ENCODE measurements around the gene USP24.
"Not testable (repeated sequence)": the region's sequence is repeated elsewhere in the genome, so short reads cannot be mapped to it uniquely, and the experiment has no call there.

Gene USP24

DNA sequence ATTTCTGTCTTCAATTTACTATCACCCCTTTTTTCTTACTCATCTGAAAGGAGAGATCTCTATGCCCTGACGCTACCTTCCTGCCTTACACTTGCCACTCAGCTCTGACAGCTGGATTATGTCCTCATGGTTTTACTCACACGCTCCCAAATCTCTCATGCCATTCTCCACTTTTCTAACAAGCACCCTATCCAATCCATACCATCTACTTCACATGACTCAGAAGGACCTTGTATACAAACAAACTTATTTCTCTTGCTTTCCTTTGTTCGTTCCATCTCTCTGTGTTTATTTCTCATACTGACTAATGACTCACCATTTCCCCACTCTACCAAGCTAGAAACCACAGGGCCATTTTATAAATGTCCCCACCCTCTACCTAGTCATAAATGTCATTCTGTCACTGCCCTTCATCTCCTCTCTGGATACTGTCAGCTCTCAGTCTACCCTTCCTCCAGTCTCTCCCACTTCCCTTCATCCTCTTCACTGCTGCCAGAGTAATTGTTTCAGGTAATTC, 87.3 kb downstream of the USP24 start:
- no peak for DNase-seq (ENCODE audit: low read depth in 2 of 2)

DNA sequence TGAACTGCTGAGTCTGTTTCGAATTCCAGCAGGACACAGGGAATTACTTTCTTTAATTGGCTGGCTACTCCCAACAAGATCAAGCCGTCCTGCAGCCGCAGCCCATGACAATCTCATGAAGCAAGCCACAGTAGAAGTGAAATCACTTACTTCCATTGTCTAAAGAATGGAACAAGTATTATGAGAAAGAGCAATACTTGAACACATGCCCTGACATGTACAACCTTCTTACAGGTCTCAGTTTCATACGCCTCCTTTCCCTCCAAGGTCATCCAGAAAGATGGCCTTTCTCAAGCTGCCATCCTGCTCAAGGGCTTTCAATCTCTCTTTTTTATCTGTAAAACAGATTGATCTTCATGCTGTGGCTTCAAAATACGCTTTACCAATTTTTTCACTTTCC, 90.7 kb downstream of the USP24 start:
- DNase-seq (ENCODE audit: low read depth in 2 of 2): no peak

DNA sequence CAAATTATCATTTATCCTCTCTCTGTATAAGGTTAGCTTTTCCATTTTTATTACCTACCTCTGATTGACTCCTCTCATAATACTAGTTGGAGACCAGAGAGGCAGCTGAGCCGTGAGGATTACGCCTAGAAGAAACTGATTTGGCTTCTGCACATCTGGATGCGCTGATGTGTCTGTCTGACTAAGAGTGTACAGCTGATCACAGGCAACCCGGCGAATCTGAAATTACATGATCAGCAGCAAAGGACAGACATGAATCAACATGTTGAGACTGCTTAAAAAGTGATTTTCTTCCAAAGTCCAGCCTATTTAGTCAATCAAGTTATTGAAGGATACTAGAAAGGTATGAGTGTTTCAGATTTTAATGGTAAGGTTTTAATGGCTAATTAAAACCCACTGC, 94.6 kb downstream of the USP24 start:
- no peak for DNase-seq (ENCODE audit: low read depth in 2 of 2)

DNA sequence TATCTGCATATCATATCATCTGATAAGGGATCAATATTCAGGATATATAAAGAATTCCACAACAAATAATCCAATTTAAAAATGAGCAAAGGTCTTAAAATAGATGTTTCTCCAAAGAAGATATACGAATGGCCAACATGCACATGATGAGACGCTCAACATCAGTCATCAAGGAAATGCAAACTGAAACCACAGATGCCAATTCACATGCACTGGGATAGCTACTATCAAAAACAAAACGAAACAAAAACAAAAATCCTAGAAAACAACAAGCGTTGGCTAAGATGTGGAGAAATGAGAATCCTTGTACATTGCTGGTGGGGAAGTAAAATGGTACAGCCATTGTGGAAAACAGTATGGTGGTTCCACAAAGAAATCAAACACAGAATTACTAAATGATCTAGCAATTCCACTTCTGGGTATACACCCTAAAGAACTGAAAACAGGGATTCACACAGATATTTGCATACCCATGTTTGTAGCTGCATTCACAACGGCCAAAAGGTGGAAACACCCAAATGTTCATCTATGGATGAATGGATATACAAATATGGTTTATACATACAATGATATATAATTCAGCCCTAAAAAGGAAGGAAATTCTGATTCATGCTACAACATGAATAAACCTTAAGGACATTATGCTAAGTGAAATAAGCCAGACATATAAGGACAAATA, 96.4 kb downstream of the USP24 start:
- no peak for DNase-seq (ENCODE audit: low read depth in 2 of 2)

DNA sequence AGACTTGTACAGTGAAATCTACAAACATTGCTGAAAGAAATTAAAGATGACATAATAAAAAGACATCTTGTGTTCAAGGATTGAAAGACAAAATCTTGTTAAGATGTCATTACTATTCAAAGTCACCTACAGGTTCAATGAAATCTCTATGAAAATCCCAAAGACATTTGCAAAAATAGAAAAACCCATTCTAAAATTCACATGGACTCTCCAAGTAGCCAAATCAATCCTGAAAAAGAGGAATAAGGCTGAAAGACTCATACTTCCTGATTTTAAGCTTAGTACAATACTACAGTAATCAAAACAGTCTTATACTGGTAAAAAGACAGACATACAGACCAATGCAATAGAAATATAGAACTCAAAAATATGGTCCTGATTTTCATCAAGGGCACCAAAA, 97.2 kb downstream of the USP24 start:
- DNase-seq (ENCODE audit: low read depth in 2 of 2): no peak

DNA sequence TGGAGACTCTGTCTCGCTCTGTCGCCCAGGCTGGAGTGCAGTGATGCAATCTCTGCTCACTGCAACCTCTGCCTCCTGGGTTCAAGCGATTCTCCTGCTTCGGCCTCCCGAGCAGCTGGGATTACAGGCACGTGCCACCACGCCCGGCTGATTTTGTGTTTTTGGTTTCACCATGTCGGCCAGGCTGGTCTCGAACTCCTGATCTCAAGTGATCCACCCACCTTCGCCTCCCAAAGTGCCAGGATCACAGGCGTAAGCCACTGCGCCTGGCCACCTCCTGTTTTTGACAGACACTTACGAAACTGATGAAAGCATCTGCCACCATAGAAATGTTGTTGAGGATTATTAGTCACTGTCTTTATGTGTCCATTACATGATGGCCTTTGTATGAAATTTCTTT, 106.2 kb downstream of the USP24 start:
- DNase-seq (ENCODE audit: low read depth in 2 of 2): not testable (repeated sequence)

DNA sequence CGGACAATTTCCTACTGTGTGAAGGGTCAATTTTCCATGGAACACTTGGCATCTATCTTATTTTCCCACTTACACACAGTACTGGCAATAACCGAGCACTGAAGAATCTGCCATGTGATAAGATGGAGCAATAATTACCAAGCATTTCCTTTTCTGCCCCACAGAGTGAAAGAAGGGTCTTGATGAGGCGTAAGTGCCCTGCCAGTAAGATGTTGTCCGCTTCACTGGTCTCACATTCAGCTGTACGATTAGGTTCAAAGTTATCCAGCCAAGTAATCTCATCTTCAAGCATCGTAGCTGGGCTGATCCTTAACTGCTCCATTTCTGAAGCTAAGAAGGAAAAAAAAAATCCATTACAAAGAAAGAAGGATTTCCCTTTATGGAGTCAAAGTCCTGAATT, 108.1 kb downstream of the USP24 start:
- no peak for DNase-seq (ENCODE audit: low read depth in 2 of 2)

DNA sequence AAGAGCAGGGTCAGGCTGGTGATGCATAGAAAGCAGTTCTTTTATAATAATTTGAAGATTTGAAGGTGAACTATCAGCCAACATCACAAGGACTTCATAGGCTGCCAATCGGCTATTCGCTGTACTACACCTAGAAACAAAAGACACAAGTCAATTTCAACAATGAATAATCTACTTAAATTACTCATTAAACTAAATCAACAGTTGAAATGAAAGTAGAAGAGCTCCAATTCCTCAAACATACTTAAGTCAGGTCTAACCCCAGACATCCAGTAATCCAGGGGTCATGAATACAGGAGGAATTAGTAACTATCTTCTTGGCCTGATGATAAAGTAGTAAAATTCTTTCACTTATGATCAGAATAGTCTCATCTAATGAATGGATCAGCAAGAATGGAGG, 111.3 kb downstream of the USP24 start:
- no peak for DNase-seq (ENCODE audit: low read depth in 2 of 2)

DNA sequence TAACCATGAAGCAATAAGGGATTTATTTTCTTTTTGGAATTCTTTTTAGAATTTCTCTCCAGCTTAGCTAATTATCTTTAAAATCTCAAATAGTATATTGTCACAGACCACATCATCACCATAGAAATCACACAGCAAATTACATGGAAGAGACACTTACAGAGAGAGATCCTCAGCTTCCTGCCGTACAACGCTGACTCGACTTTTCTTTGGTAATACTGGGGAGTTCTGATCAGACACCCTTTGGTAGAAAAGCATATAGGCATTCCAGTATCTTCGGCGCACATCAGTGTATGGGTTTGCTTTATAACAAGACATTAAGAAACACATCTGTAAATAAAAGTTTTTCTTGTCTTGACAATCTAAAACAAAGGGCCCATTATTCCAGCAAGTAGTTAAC, 120.1 kb downstream of the USP24 start:
- DNase-seq (ENCODE audit: low read depth in 2 of 2): no peak

DNA sequence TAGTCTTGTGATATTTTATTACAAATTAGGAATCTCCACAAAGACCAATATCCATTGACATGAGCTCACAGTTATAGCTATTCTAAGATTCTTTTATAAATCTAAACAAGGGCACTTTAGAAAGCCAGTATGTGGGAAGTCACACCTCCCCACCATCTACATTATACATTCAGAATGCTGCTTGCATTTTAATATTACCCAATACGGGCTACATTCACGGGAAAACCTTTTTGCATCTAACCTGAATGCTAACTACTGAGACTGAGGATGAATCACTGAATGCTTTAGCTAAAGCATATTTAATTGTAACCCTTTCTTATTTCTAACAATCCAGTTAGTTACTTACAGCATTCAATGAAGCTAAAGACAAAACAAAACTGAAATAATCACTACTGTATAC, 122.7 kb downstream of the USP24 start:
- no peak for DNase-seq (ENCODE audit: low read depth in 2 of 2)

DNA sequence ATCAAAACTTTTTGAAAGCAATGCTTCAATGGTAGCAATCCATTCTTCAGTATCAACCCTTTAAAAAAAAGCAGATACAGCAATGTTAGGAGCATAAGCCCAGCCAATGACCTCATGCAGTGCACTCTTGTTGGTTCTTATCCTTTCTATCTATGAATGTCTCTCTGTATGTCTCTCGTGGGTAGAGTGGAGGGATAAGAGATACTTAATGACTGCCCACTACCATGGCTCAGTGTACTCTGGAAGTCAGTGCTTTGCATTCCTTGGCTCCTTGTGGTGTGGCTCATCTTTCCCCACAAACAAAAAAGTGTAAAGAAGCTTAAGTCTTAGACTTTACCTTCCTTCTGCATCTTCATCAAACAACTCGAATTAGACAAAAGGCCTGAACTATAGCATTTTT, 125.5 kb downstream of the USP24 start:
- no peak for DNase-seq (ENCODE audit: low read depth in 2 of 2)

DNA sequence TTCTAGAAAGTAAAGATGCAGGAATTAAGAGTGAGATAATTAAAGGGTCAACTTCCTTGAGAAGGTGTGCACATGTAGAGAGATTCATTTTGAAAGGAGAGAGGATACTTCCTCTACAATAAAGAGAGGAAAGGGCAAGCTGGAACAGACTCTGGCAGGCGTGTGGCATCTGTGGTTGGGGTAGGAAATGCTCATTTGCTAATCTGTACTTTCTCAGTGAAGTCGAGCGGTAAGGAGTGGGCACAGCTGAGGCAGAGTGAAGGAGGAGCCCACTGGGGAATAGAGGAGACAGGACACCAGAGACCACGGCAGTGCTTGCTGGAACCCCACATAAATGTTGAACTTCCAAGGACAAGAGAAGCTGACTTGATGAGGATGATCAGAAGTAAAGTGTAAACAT, 126.8 kb downstream of the USP24 start:
- DNase-seq (ENCODE audit: low read depth in 2 of 2): no peak

DNA sequence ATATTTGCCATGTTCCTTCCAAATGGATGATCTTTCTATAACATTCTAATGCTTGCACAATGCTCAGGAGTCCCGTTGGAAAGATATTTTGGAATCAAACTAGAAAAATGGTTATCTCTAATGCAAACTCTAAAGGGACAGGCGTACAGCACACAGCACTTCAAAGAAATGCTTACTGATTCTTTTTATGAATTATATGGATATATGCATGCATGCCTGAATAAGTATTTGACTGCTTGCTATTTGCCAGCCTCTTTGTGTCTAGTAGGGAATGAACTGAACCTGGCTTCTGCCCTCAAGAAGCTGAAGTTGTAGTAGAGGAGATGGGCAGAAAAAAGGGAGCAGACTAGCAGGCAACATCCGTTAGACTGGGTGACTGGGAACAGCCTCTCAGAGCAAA, 127.7 kb downstream of the USP24 start:
- no peak for DNase-seq (ENCODE audit: low read depth in 2 of 2)

DNA sequence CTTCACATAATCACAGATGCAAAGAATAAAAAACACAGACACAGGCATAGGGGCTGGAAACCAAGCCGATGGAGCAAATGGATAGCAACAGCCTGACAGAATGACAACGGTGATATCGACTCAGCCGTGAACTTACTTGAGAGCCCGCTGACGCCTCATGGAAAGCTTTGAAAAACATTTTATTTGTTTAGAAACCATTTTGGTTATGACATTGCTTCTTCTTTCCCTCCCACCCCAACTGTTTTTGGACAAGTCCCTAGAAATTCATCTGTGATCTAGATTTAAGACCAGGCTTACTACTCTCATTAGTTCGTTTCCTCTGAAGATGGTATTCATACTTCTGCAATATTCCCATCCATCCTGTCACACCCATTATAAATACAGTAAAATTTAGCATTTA, 130.9 kb downstream of the USP24 start:
- DNase-seq (ENCODE audit: low read depth in 2 of 2): no peak

DNA sequence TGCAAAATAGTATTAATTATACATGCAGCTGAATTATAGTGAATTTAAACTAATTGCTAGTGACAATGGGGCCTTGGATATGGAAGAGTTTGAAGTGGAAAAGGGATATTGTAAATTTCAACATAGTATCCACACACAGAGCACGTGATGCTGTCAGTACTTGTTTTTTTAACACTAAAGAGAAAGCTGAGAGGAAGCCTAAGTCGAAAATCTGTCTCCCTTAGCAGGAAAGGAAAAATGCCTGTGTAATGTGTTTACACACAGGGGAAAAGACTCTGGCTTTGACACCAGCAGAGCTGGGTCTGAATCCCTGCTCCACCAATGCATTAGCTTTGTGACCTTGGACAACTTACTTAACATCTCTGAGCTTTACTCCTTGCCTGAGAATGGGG, 133.3 kb downstream of the USP24 start:
- DNase-seq (ENCODE audit: low read depth in 2 of 2): no peak

DNA sequence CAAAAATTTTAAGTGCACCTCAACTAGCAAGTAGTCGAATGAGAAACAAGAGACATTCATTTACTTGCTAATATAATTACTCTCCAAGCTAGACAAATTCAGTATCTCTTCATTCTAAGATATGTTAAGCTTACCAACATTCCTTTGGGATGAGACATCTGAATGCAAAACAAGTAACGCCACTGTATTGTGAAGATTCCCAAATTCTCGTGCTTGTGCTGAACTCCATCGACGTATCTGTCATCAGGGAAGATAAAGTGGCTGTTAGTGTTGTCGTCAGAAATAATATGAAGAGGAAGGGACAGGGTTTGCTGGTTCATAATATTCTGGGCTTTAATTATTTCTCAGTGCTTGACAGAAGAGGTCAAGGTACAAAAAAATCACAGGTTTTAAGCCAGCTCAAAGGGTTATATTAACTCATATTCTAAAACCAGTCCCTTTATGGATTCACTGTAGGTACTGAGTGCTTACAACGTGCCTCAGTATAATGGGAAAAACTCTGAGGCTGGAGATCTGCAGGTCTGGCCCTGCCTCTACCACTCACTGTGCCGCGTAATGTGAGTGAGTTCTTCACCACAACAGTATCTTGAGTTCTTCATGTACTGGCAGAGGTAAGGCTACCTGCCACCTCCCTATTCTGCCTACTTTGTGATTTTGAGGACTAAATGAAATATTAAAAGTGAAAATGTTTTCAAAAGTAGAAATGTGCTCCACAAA, 133.8 kb downstream of the USP24 start:
- peak; percentile 41 to 51 for DNase-seq (ENCODE audit: low read depth in 2 of 2)

DNA sequence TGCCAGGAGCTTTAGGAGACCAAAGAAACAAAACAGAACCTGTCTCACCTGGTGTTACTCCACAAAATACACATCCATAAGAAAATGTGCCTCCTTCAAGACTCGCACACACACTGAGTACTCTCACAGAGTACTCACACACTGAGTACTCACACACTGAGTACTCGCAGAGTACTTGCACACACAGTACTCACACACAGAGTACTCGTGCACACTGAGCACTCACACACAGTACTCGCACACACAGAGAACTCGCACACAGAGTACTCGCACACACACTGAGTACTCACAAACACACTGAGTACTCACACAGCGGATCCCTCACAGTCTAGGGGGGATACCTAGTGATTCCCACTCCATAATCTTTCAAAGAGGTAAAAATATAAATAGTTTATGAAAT, 135.5 kb downstream of the USP24 start:
- no peak for DNase-seq (ENCODE audit: low read depth in 2 of 2)

DNA sequence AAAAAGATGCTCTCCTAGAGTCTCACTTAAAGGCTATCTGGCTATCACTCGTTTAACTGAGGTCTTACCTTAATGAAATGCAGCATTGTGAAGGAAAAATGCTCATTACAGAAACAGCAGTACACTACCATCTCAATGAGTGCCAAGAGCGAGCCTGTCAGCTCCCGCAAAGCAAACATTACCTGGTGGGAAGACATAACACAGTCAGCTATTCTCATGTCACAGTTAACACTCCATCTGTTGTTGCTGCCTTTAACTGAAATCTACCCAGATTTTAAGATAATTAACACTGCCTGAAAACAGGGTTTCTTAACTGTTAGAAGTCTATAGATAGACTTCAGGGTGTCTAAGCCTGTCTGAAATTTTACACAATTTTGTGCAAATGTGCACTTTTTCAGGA, 136.7 kb downstream of the USP24 start:
- no peak for DNase-seq (ENCODE audit: low read depth in 2 of 2)

DNA sequence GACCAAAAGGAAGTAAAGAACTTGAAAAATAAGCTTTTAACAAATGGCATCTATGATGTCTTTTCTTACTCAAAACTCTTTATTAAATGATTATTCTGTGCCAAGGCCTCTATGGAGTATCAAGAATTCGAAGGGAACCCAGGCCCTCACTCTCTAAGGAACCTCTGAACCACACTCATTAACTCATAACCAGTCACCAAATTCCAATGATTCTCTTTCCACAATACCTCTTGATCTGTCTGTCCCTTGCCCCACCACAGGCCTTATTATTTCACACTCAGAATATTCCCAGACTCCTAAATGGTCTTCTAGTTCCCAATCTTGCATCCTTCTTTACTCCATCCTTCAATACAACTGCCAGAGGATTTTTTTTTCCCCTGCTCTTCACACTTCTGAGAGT, 138.8 kb downstream of the USP24 start:
- no peak for DNase-seq (ENCODE audit: low read depth in 2 of 2)

DNA sequence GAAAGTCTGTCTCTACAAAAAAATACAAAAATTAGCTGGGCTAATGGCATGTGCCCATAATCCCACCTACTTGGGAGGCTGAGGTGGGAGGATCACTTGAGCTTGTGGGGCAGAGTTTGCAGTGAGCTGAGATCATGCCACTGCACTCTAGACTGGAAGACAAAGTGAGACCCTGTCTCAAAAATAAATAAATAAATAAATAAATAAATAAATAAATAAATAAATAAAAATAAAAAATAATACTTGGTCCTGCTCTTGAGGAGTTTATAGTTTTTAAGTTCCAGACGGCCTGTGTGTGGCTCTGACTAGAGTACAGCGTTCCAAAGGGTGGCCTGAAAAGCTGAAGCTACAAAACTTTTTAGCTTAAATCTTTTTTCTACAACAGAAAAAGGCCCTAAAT, 140.7 kb downstream of the USP24 start:
- DNase-seq (ENCODE audit: low read depth in 2 of 2): no peak

DNA sequence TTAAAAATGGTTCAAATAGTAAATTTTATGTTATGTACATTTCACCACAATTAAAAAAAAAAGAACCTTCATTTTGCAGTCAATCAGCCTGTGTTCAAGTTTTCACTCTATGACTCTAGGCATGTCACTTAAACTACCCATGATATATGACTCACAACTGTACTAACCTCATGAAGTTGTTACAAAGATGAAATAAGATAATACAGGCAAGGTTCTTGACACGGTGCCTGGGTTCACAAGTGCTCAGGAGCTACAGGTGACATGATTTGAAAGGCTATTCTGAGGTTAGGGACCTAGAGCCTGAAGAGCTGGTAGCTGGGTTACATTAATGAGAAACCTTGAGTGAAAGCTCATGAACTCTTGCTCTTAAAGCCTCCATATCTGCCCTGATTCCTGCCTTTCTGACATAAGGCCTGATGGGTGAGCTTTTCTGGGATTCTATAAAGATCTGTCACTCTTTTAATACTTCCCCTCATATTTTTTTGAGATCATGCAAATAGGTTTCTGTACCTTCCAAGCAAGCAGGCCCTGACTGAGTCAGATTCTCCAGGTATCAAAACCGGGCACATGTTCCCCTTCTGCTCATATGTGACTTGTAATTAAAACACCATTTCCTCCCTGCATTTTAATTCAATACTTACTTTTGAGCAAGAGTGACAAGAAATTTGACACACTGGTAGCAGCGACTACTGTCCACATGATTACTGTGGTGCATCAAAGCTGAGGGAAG, 141.8 kb downstream of the USP24 start:
- no peak for DNase-seq (ENCODE audit: low read depth in 2 of 2)

DNA sequence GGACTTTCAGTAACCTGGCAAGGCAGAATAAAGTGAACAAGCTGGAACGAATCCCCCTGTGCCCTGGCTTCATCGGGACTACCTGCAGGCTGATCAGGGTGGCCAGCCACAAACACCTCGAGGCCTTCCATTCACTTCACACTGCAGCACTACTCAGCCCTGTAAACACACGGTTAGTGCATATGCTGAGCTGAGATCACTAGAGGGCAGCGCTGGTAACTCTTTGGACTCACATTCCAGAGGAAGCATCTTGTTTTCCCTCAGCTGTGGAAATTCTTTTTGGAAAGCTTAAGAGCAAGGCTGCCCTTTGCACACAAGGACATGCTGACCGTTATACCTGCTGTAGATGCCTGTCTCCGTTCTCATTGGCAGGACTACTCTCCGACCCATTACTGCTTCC, 143.7 kb downstream of the USP24 start:
- no peak for DNase-seq (ENCODE audit: low read depth in 2 of 2)

Data from fibroblast of skin of left biceps (primary cell).